Epithelial cell of proximal tubule (primary cell): ENCODE data around the gene WEE2. TPM values are rescaled to one million over a fixed set of nuclear protein-coding genes. Genes with fewer than 3 reads are reported as not detected.
"Not testable (repeated sequence)": the region's sequence is repeated elsewhere in the genome, so short reads cannot be mapped to it uniquely, and the experiment has no call there.

Experiments used
- DNase-seq: peaks from one replicate; pipeline ENCODE4 v3.0.0-alpha.2; 2011; ENCODE audit warnings: low read depth
- H3K4me3 ChIP-seq: 2 replicates; pipeline ENCODE4 v1.5.1; 2011; ENCODE audit warnings: low read depth, mild to moderate bottlenecking, low read length
- total RNA-seq: library from RNA; depleted of rRNA; stranded (reverse); fragments of >200 nt; gene quantifications from 2 replicates; pipeline ENCODE4 v1.2.3, GENCODE V29; 2015
- TF ChIP-seq, protein P1 (sequence below): conservative IDR thresholded peaks from 2 replicates; pipeline ENCODE4 v1.5.1; 2012; ENCODE audit warnings: low read depth, mild to moderate bottlenecking, low read length

Gene WEE2
- total RNA-seq, 1 donor from 2014 or later = not detected

DNA sequence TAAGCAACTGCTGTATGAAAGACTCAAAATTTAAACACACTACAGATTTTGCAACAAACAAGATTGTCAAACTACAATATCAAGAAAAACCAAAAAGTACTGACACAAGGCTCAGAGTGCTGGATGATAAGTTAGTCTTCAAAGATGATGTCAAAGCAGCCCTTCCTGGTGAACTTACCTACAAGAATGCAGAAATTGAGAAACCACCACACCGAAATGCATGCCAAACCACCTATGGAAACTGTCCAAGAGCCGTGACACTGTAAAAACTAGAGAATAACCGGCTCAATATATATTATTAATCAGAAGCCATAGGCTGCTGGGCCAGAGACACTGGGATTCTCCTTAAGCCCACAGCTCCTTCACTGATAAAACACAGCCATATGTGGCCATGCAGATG is 31.5 kb upstream of the WEE2 start:
- H3K4me3 ChIP-seq = no peak overlapping the region
- TF ChIP-seq, protein P1, sequence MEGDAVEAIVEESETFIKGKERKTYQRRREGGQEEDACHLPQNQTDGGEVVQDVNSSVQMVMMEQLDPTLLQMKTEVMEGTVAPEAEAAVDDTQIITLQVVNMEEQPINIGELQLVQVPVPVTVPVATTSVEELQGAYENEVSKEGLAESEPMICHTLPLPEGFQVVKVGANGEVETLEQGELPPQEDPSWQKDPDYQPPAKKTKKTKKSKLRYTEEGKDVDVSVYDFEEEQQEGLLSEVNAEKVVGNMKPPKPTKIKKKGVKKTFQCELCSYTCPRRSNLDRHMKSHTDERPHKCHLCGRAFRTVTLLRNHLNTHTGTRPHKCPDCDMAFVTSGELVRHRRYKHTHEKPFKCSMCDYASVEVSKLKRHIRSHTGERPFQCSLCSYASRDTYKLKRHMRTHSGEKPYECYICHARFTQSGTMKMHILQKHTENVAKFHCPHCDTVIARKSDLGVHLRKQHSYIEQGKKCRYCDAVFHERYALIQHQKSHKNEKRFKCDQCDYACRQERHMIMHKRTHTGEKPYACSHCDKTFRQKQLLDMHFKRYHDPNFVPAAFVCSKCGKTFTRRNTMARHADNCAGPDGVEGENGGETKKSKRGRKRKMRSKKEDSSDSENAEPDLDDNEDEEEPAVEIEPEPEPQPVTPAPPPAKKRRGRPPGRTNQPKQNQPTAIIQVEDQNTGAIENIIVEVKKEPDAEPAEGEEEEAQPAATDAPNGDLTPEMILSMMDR = no peak
- no peak for DNase-seq

DNA sequence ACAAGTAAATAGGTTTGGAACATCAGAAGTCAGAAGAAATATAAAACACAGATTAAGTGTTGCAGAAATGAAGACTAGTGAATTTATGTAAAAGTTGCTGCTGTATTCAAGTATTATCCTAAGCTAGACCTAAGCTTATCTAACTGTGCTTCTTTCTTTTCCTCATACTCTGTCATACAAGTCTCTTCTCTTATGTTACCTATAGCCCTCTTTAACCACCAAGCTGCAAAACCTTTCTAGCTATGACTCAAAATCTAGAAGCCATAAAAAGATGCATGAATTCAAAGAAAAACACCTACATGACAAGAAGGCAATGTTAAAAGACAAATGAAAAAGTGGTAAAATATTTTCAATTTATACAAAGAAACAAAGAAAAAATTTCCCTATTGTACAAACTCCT is 29.1 kb upstream of the WEE2 start:
- no peak for DNase-seq
- no peak overlapping the region for H3K4me3 ChIP-seq
- TF ChIP-seq, protein P1 = no peak

GRCh38 chr7:141685285-141686023 is 22.7 kb upstream of the WEE2 start:
- H3K4me3 ChIP-seq = no peak overlapping the region
- peak; percentile 37 for DNase-seq
- TF ChIP-seq, protein P1 = no peak

- TF ChIP-seq, protein P1 = no peak
- no peak for DNase-seq
- H3K4me3 ChIP-seq = no peak overlapping the region
Observed at GRCh38 chr7:141686074-141686473, 22.1 kb upstream of the WEE2 start.

DNA sequence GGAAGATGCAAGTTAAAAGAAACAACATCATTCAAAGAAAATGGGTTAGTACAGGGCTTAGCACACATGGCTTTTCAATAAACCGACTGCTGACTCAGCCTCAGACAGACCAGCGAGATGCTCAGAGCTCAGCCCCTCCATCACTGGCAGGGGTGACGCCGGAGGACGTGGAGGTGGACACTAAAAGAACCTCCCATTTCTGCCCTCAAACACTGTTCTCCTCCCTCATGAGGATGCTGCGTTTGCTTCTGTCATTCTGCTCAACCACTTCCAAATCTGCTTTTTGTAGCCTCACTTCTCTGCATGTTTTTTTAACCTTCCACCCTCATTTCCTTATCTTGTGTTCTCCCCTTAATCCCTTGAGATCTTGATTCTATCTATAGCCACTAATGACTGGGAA is 21.5 kb upstream of the WEE2 start:
- DNase-seq = no peak
- TF ChIP-seq, protein P1 = no peak
- H3K4me3 ChIP-seq = no peak overlapping the region

- DNase-seq = no peak
- no peak overlapping the region for H3K4me3 ChIP-seq
- TF ChIP-seq, protein P1 = no peak
Observed at GRCh38 chr7:141688043-141688442, 20.1 kb upstream of the WEE2 start.

DNA sequence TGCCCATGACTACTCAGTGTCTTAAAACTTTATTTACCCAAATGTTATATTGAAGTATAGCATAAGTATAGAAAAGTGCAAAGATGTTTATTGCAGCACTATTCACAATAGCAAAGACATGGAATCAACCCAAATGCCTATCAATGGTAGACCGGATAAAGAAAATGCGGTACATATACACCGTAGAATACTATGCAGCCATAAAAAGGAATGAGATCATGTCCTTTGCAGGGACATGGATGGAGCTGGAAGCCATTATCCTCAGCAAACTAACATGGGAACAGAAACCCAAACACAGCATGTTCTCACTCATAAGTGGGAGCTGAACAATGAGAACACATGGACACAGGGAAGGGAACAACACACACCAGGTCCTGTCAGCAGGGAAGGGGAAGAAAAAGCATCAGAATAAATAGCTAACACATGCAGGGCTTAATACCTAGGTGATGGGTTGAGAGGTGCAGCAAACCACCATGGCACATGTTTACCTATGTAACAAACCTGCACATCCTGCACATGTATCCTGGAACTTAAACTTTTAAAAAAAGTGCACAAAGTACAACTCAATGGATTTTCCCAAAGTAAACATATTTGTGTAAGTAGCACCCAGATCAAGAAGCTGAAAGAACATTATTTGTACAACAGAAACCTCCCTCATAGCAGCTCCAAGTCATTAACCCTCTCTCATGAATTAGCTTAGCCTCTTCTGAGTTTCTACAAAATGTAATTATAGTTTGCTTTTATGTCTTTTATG is 18.9 kb upstream of the WEE2 start:
- H3K4me3 ChIP-seq, DNase-seq: not testable (repeated sequence)
